PC-9 (cell line): ENCODE results near the gene ABL1. TPM values are rescaled to one million over a fixed set of nuclear protein-coding genes. Genes with fewer than 3 reads are reported as not detected.

Experiments used
- BruUV-seq: library from RNA; stranded (reverse); fragments of 400-500 nt; replicated peaks from 2 replicates; lab custom pipeline; 2021; lab: Mats Ljungman, UMichigan
- CTCF ChIA-PET: fragments of 300-600 bp; sonication (Branson Sonifier 250); formaldehyde crosslinking; loops from one replicate; lab custom pipeline; 2022; ENCODE audit warnings: antibody characterized with exemption; lab: Charles Lee
- POLR2A ChIA-PET: fragments of 300-600 bp; sonication (Branson Sonifier 250); formaldehyde crosslinking; loops from one replicate; lab custom pipeline; 2022; ENCODE audit warnings: antibody characterized with exemption; ENCODE audit not compliant: unreplicated experiment; lab: Charles Lee
- DNase-seq, 2 experiments: peaks; one replicate each; pipeline versions ENCODE4 v3.0.0 to v3.0.0-alpha.2; 2015 to 2022; ENCODE audit warnings: mixed read lengths in 1 of 2
- H2AFZ ChIP-seq: fragments of 200-600 bp; sonication (generic); 2 replicates; pipeline ENCODE4 v1.8.1; 2017; ENCODE audit warnings: antibody characterized with exemption
- H3F3A ChIP-seq: fragments of 200-600 bp; sonication (generic); 2 replicates; pipeline ENCODE4 v1.8.1; 2017; ENCODE audit warnings: antibody characterized with exemption, mild to moderate bottlenecking, low read depth; ENCODE audit not compliant: insufficient read depth
- H3K27ac ChIP-seq: fragments of 200-600 bp; sonication (generic); 2 replicates; pipeline ENCODE4 v1.6.1; 2016; ENCODE audit warnings: mixed run types
- H3K27me3 ChIP-seq: fragments of 200-600 bp; sonication (generic); 2 replicates; pipeline ENCODE4 v1.6.1; 2016; ENCODE audit warnings: low read depth, mixed run types; ENCODE audit not compliant: insufficient read depth
- H3K36me3 ChIP-seq: fragments of 200-600 bp; sonication (generic); 2 replicates; pipeline ENCODE4 v1.6.1; 2016; ENCODE audit warnings: low read depth, mixed run types
- H3K4me1 ChIP-seq: fragments of 200-600 bp; sonication (generic); replicated peaks from 2 replicates; pipeline ENCODE4 v1.6.1; 2016; ENCODE audit warnings: mixed run types; ENCODE audit not compliant: insufficient read depth
- H3K4me2 ChIP-seq: fragments of 200-600 bp; sonication (generic); 2 replicates; pipeline ENCODE4 v1.6.1; 2017; ENCODE audit warnings: mixed run types
- H3K4me3 ChIP-seq: fragments of 200-600 bp; sonication (generic); 2 replicates; pipeline ENCODE4 v1.6.1; 2016; ENCODE audit warnings: mixed run types
- H3K79me2 ChIP-seq: fragments of 200-600 bp; sonication (generic); 2 replicates; pipeline ENCODE4 v1.6.1; 2017; ENCODE audit warnings: low read depth, mixed run types
- H3K9me2 ChIP-seq: fragments of 200-600 bp; sonication (generic); 2 replicates; pipeline ENCODE4 v1.8.1; 2017; ENCODE audit warnings: mild to moderate bottlenecking; ENCODE audit not compliant: insufficient read depth
- H3K9me3 ChIP-seq: fragments of 200-600 bp; sonication (generic); 2 replicates; pipeline ENCODE4 v1.8.1; 2016; ENCODE audit warnings: low read depth; ENCODE audit not compliant: insufficient read depth
- H4K20me1 ChIP-seq: fragments of 200-600 bp; sonication (generic); 2 replicates; pipeline ENCODE4 v1.8.1; 2017; ENCODE audit not compliant: insufficient read depth
- CTCF ChIP-seq: fragments of 200-600 bp; sonication (generic); conservative IDR thresholded peaks from 2 replicates; pipeline ENCODE4 v1.6.1; 2017; ENCODE audit warnings: mixed run types, antibody characterized with exemption, mild to moderate bottlenecking, moderate library complexity
- EZH2 ChIP-seq: fragments of 200-600 bp; sonication (generic); IDR thresholded peaks from 2 replicates; pipeline ENCODE4 v1.8.0; 2017; ENCODE audit warnings: antibody characterized with exemption, low read depth
- intact Hi-C: fragments of 100-400 bp; cut with micrococcal nuclease; formaldehyde crosslinking; loops from one replicate; pipeline ENCODE4 v1.10.0; 2022; ENCODE audit not compliant: unreplicated experiment
- total RNA-seq: library from RNA; stranded (reverse); gene quantifications from 2 replicates; pipeline ENCODE4 v1.2.3, GENCODE V29; 2021

Gene ABL1
- total RNA-seq, 1 experiment from 2014 or later: 54.8 TPM

GRCh38 chr9:130873966-130874365 is 38.9 kb downstream of the ABL1 start:
- CTCF ChIA-PET: no interaction called here
- Histone ChIP-seq H3K4me2 (no peak overlapping the region), H3K9me2 (no peaks in the 10 kb centered on the region), H2AFZ (no peak overlapping the region), H3K4me3 (no peak overlapping the region), H3K9me3 (no peaks in the 10 kb centered on the region), H3K36me3 (no peaks in the 10 kb centered on the region), H3K27ac (no peak overlapping the region), H3K4me1 (no peaks in the 10 kb centered on the region), H3K79me2 (no peaks in the 10 kb centered on the region), H3F3A (peaks cover 7% of the 10 kb centered on the region; the same call in 1 of the 2 replicates), H4K20me1 (peaks cover 19% of the 10 kb centered on the region), H3K27me3 (no peaks in the 10 kb centered on the region)
- intact Hi-C loops: no loop called here
- BruUV-seq: no TSS peak
- TF ChIP-seq EZH2 (no peak), CTCF (no peak)
- POLR2A ChIA-PET: no interaction called here
- no peak for DNase-seq

GRCh38 chr9:130874783-130875182 is 39.7 kb downstream of the ABL1 start:
- no peak overlapping the region for H3K4me3 ChIP-seq
- CTCF ChIA-PET: interaction anchor here (0.6 kb wide), 1 partner anchor 1177 kb away, joined by 5 read pairs; no protein-coding TSS in a partner anchor
- TF ChIP-seq CTCF (no peak), EZH2 (no peak)

GRCh38 chr9:130877300-130877699 is 42.2 kb downstream of the ABL1 start:
- Histone ChIP-seq H3K9me3 (no peaks in the 10 kb centered on the region), H4K20me1 (no peaks in the 10 kb centered on the region), H3K4me3 (no peak overlapping the region), H2AFZ (no peak overlapping the region), H3K9me2 (no peaks in the 10 kb centered on the region), H3K27ac (no peak overlapping the region), H3K4me1 (no peaks in the 10 kb centered on the region), H3K27me3 (no peaks in the 10 kb centered on the region), H3K4me2 (no peak overlapping the region), H3K79me2 (no peaks in the 10 kb centered on the region), H3K36me3 (no peaks in the 10 kb centered on the region), H3F3A (no peaks in the 10 kb centered on the region)
- POLR2A ChIA-PET: interaction anchor here (0.5 to 0.7 kb wide), 3 partner anchors 30 to 168 kb away, joined by 3 to 12 read pairs (median 9); no protein-coding TSS in a partner anchor
- CTCF ChIA-PET: no interaction called here
- TF ChIP-seq EZH2 (no peak), CTCF (no peak)
- intact Hi-C loops: no loop called here
- BruUV-seq: no TSS peak
- no peak for DNase-seq

More at GRCh38 chr9:130874783-130875182, 39.7 kb downstream of the ABL1 start:
- H3K9me2 ChIP-seq: no peaks in the 10 kb centered on the region
- H4K20me1 ChIP-seq: peaks cover 12% of the 10 kb centered on the region
- intact Hi-C loops: no loop called here
- BruUV-seq: no TSS peak
- no peaks in the 10 kb centered on the region for H3K9me3 ChIP-seq
- H3K36me3 ChIP-seq: no peaks in the 10 kb centered on the region
- no peaks in the 10 kb centered on the region for H3K4me1 ChIP-seq
- no peak overlapping the region for H2AFZ ChIP-seq
- H3K27me3 ChIP-seq: no peaks in the 10 kb centered on the region
- H3F3A ChIP-seq: 0 out of 2 replicates have a peak, but pooled peaks cover under 1% of the 10 kb centered on the region
- POLR2A ChIA-PET: interaction anchor here (0.7 kb wide), 1 partner anchor 148 kb away, joined by 3 read pairs; no protein-coding TSS in a partner anchor
- DNase-seq: no peak
- H3K4me2 ChIP-seq: no peak overlapping the region
- no peaks in the 10 kb centered on the region for H3K79me2 ChIP-seq
- H3K27ac ChIP-seq: no peak overlapping the region
